Mesodermal cell (in vitro differentiated cells): ENCODE data around the gene DUSP9.
"Not testable (repeated sequence)": the region's sequence is repeated elsewhere in the genome, so short reads cannot be mapped to it uniquely, and the experiment has no call there.

Source experiments
- H3K27ac ChIP-seq: 2 replicates; pipeline ENCODE4 v1.7.0; 2013; ENCODE audit warnings: mild to moderate bottlenecking, low read depth, low read length, moderate library complexity; ENCODE audit not compliant: severe bottlenecking
- H3K36me3 ChIP-seq: 2 replicates; pipeline ENCODE4 v1.7.1; 2013; ENCODE audit warnings: mild to moderate bottlenecking, low read length, moderate library complexity; ENCODE audit not compliant: control insufficient read depth, insufficient read depth
- H3K4me1 ChIP-seq: one replicate; pipeline ENCODE4 v1.7.1; 2013; ENCODE audit warnings: mild to moderate bottlenecking, low read length; ENCODE audit not compliant: insufficient read depth, control insufficient read depth, poor library complexity, severe bottlenecking
- H3K4me3 ChIP-seq: 2 replicates; pipeline ENCODE4 v1.7.0; 2013; ENCODE audit warnings: low read length, control low read depth, mild to moderate bottlenecking; ENCODE audit not compliant: insufficient read depth, poor library complexity, severe bottlenecking; ENCODE audit errors: extremely low read depth
- H3K9me3 ChIP-seq: 2 replicates; pipeline ENCODE4 v1.7.1; 2013; ENCODE audit warnings: mild to moderate bottlenecking, low read length, moderate library complexity; ENCODE audit not compliant: control insufficient read depth
- WGBS, 2 experiments: methylation state at CpG; one replicate each; pipeline ENCODE4 v1.1.5; 2013; ENCODE audit warnings: missing lambda C conversion rate in 2 of 2; ENCODE audit not compliant: insufficient coverage in 2 of 2; 5-methylcytosine and 5-hydroxymethylcytosine counted together

DUSP9 gene

DNA sequence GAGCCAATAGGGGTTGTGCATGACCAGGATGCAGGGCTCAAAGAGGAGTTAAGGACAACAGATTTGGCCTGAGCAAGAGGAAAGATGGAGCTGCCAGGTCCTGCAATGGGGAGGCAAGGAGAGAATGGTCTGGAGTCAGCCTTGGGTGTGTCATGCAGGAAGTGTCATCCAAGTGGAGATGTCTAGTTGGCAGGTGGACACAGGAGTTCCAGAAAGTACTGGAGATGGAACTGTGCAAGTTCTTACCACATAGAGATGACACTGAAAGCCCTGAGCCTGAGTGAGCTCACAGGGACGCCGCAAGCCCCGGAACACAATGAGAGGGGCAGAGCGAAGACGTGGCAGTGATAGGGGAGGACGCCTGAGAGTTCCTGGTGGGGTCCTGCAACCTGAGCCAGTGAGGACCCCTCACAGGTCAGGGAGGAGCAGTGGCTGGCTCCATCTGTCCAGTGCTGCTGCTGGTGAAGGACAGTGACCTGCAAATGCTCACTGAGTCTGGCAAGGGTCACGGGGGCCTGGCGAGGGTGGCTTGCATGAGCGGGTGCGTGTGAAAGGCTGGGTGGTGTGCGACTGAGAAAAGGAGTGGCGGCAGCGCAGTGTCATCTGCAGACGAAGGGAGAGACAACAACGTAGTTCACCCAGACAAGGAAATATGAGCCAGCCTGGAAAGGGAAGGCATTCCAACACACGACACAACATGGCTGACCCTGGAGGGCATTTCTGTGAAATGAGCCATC is 50.2 kb downstream of the DUSP9 start:
- H3K4me3 ChIP-seq, H3K4me1 ChIP-seq, H3K36me3 ChIP-seq, H3K27ac ChIP-seq, H3K9me3 ChIP-seq: not testable (repeated sequence)
- WGBS, 2 experiments, result 93 to 96% methylated on average over 11 to 15 of the region's 16 CpGs

- WGBS, 2 experiments, result 94 to 100% methylated on average over 4 to 9 of the region's 16 CpGs
- no peaks in the 10 kb centered on the region for H3K4me1 ChIP-seq
- H3K36me3 ChIP-seq, result peaks cover 9% of the 10 kb centered on the region
- H3K27ac ChIP-seq, result no peak overlapping the region
- no peaks in the 10 kb centered on the region for H3K9me3 ChIP-seq
- H3K4me3 ChIP-seq, result no peak overlapping the region
Measured at GRCh38 chrX:153697924-153698865, 51.2 kb downstream of the DUSP9 start.

DNA sequence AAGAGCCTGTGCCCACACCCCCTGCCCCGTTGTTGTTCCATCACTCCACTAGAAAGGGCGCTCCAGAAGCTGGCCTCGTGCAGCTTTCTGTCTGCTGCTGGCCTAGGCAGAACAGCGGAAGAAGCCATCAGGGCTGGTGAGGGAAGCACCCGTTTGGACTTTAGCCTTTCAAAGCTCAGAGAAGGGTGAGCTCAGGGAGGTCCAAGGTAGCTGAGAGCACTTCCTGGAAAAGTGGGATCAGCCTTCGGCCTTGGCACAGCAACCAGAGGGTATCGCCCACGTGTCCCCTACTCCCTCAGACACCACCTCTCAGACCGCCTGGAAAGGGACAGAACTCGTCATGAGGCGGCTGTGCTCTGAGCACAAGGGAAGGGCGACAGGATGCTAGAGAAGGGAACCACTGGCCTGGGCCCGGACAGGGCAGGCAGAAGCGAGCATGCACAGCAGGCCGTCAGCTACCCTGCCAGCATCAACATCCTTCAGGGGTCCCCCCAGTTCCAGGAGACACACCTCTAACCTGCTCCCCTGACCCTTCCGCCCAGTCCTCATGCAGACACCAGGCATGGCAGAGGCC is 52.3 kb downstream of the DUSP9 start:
- H3K4me1 ChIP-seq, H3K9me3 ChIP-seq, H3K27ac ChIP-seq, H3K4me3 ChIP-seq: not testable (repeated sequence)
- WGBS, 2 experiments, result 100% methylated on average over 2 of the region's 16 CpGs; no CpG with 5 or more reads in 1 of the 2 experiments
- H3K36me3 ChIP-seq, result peaks cover 13% of the 10 kb centered on the region

GRCh38 chrX:153699784-153700371 is 52.9 kb downstream of the DUSP9 start:
- not testable (repeated sequence) for H3K9me3 ChIP-seq, H3K27ac ChIP-seq, H3K4me1 ChIP-seq, H3K4me3 ChIP-seq
- 95 to 100% methylated on average over 3 to 9 of the region's 18 CpGs for WGBS, 2 experiments
- peaks cover 13% of the 10 kb centered on the region for H3K36me3 ChIP-seq

GRCh38 chrX:153700376-153700945 is 53.5 kb downstream of the DUSP9 start:
- Histone ChIP-seq H3K36me3 (peaks cover 13% of the 10 kb centered on the region), H3K4me1 (no peaks in the 10 kb centered on the region), H3K27ac (no peak overlapping the region), H3K4me3 (no peak overlapping the region), H3K9me3 (no peaks in the 10 kb centered on the region)
- 93 to 94% methylated on average over 6 to 7 of the region's 15 CpGs for WGBS, 2 experiments
